Measurements from ENCODE around the gene LRRC15.

LRRC15 gene

GRCh38 chr3:194316918-194317317, 52.6 kb downstream of the LRRC15 start:
- no peak for DNase-seq (ENCODE audit: low read depth)

- DNase-seq (ENCODE audit: low read depth): no peak
These were observed 53.6 kb downstream of the LRRC15 start for GRCh38 chr3:194315965-194316361.

- DNase-seq (ENCODE audit: low read depth): peak; percentile 77
These were observed 54.2 kb downstream of the LRRC15 start for GRCh38 chr3:194315088-194315964.

GRCh38 chr3:194314388-194315068, 55.0 kb downstream of the LRRC15 start:
- DNase-seq (ENCODE audit: low read depth): no peak

- peak; percentile 27 for DNase-seq (ENCODE audit: low read depth)
These were observed 55.8 kb downstream of the LRRC15 start for GRCh38 chr3:194313560-194314387.

GRCh38 chr3:194312743-194313281, 56.7 kb downstream of the LRRC15 start:
- peak; percentile 35 for DNase-seq (ENCODE audit: low read depth)

- DNase-seq (ENCODE audit: low read depth): no peak
These were observed 57.3 kb downstream of the LRRC15 start for GRCh38 chr3:194312186-194312742.

- no peak for DNase-seq (ENCODE audit: low read depth)
These were observed 58.5 kb downstream of the LRRC15 start for GRCh38 chr3:194311000-194311399.

DNA sequence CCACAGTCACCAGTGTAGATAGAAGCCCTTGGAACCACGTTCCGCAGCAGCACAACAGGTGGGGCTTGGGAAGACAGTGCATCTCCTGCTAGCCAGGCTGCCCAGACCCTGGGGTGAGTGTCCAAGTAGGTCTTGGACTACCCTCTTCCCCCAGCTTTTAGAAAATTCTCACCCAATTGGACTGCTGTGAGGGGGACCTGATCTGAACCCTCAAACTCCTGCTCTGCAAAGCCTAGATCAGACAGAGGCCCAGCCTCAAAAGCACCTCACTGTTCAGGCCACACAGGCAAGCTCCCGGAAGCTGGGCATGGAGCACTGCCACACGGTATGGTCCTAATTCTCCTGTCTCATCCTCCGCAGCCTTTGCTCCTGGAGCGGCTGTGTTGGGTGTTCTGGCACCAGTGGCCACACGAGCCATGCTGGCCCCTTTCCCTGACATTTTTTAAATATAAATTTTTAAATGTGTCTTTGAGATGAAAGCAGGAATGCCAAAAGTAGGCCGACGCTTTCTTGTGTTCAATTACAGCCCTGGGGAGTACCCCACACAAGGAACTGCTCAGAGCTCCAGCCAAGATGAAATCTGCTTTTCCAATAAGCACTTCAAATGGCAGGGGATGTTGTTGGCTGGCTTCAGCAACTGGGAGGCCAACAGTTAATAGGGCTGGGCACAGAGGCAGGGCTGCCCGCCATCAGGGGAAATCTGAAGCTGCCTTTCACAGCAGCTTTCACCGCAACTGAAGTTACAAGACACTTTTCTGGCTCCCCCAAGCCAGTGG, 59.3 kb downstream of the LRRC15 start:
- no peak for DNase-seq (ENCODE audit: low read depth)

DNA sequence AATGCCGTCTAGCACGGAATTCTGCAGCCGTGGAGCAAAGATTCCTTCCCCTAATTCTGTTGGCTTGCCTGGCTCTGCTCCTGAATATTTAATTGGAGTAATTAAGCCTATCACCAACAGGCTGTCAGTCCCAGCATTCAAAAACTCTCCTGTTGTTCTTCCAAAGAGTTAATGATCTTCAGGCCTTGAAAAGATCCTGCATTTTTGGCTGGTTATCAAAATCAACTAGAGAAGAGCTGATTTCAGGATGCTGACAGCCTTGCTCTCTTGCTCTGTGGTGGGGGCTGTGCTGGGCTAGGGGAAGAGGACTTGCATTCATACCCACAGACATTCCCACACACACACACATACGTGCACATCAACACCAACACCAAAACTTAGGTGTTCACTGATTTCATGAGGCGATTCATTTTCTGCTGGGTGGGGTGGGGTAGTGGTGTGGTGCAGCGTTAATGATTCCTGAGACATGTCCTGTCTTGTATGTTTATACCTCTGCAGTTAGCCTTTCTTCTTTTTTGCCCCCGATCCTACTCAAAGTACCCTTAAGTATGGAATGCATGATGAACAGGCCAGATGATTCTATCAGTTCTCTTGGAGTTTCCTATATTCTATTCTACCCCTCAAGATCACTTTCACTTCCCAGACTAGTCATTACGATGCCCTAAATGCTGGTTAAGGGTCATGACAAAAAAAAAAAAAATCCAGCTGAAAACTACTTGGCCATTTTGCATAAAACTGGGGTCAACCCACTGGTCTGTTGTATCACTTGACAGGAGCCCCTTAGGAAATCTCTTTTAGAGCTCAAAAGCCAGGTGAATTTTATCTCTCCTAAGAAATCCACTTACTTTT, 60.7 kb downstream of the LRRC15 start:
- DNase-seq (ENCODE audit: low read depth): no peak

DNA sequence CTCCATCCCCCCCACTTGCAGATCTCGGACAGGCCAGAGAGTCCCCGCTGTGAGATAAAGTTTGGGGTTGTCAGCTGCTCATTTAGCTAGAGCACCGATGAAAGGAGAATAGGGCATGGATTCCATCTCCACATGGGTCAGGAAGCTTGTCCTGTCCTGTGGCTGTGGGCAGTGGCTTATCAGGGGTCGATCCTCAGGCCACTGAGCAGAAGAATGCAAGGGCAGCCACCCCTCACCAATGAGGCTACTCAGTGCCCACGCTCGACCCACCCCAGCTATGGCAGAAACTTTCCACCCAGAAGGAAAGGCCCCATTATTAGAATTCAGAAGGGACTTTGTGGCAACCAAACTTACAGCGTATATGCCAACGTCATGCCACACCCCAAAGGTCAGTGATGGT, 61.7 kb downstream of the LRRC15 start:
- no peak for DNase-seq (ENCODE audit: low read depth)

DNA sequence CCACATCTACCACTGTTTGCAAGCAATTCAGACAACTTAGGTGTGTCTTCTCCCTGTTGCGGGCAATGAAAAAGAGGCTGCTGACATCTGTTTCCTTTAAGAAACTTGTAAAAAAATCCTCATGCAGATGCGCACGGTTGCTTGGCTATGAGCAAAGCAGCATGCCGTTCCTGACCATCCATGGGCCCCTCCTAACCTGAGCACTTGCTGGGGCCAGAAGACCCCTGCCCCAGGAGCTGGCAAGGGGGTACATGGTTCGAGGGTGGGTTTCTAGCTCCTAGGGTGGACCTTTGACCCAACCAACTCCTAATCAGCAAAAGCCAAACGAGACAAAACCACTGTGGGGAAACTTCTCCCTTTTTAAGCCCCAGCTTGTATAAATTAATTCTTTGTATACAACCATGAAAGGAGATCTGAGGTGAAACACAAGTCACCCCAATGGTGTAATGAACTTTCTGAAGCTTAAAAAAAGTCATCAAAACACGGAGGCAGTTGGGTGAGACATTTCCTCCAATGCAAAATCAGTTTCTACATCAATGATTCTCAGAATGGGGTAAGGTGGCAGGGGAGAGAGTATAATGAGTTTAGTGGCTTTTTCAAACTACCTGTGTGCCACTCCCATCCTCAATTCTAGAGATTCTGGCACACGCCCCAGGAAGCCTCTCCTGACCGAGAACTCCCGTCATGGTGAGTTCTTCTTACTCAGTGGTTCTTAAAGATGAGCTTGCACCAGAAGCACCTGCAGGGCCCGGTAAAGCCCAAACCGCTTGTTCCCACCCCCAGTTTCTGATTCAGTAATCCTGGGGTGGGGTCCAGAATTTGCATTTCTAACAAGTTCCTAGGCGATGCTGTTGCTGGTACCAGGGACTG, 62.5 kb downstream of the LRRC15 start:
- DNase-seq (ENCODE audit: low read depth): no peak

DNA sequence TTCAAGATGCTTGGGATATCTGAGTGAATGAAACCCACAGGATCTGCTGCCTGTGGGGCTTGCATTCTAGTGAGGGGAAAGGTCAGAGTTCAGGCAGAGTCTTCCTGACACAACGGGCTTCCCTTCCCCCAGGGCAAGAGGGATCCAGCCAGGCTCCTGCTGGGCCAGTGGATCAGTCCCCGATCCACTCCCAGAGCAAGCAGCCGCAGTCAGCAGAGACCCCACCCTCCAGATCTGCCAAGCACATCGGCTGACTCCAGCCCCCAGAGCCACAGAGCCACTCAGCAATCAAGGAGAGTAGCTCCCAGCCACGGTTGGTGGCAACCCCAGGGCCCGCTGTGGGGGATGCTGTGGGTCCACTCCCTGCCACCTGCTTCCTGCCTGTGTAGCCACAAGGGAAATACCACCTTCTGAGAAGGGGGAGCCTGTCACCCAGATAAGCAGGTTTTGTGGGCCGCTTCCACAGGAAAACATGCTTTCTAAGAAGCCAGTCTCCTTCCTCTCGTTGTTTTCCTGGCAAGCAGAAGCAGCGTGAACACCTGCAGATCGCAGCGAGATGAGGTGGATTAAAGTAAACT, 63.3 kb downstream of the LRRC15 start:
- DNase-seq (ENCODE audit: low read depth): no peak

DNA sequence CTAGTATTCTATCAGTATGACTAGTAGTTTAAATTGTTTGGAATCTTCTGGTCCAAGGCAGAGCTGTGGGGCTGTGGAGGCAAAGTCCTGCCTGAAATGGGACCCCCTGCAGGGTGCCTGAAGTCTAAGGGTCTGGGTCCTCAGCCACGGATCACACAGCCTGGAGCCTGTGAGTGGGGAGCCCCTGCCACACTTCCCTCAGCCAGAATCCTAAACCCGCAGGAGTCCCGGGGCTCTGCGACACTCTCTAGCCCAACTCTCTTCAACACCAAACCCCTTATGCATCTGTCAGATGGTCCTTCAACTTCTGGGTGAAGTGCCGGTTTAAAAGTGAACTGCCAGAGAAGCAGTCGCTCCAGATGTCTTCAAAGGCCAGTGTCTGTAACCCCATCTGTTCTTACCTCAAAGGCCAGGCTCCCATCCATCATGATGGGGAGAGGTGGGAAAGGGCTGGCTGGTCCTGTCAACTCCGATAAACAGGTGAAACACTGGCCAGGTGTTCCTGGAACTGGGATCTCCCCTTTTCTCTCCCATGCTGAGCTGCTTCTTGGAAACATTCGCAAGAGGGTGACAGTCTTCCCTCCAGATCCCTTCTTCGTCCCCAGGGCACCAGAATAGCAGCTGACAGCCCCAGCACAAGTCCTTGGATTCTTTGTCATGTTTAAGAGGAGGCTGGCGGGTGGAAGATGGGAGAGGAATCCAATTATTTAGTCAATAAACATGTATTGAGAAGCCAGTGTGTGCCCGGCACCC, 64.0 kb downstream of the LRRC15 start:
- no peak for DNase-seq (ENCODE audit: low read depth)
